ENCODE measurements around the gene MACROD2. TPM values are rescaled to one million over a fixed set of nuclear protein-coding genes. Genes with fewer than 3 reads are reported as not detected.

The MACROD2 gene
- total RNA-seq, 1 donor from 2014 or later, result 3.5 TPM

GRCh38 chr20:14384416-14385175, 389.3 kb downstream of the MACROD2 start:
- Histone ChIP-seq H3K36me3 (no peaks in the 10 kb centered on the region), H3K4me3 (no peak overlapping the region), H3K4me1 (no peaks in the 10 kb centered on the region), H3K27ac (no peak overlapping the region), H3K27me3 (no peaks in the 10 kb centered on the region), H3K9me3 (peaks cover 0 to 6% of the 10 kb centered on the region in 2 donors)
- intact Hi-C loops (cut with DNase I), result no loop called here
- DNase-seq (ENCODE audit: low spot score in 2 of 2), result no peak
- TF ChIP-seq CTCF (IDR thresholded peaks at IDR 0.05), result no peak

GRCh38 chr20:14385176-14385740, 389.9 kb downstream of the MACROD2 start:
- no peaks in the 10 kb centered on the region for H3K4me1 ChIP-seq
- no peak for DNase-seq (ENCODE audit: low spot score in 2 of 2)
- H3K9me3 ChIP-seq, result peaks cover 0 to 6% of the 10 kb centered on the region in 2 donors
- no peak overlapping the region for H3K4me3 ChIP-seq
- no peaks in the 10 kb centered on the region for H3K27me3 ChIP-seq
- no peaks in the 10 kb centered on the region for H3K36me3 ChIP-seq
- intact Hi-C loops (cut with DNase I), result no loop called here
- no peak for TF ChIP-seq CTCF (IDR thresholded peaks at IDR 0.05)
- H3K27ac ChIP-seq, result no peak overlapping the region

- peaks cover 0 to 6% of the 10 kb centered on the region in 2 donors for H3K9me3 ChIP-seq
- no peak for TF ChIP-seq CTCF (IDR thresholded peaks at IDR 0.05)
- H3K27me3 ChIP-seq, result no peaks in the 10 kb centered on the region
- H3K36me3 ChIP-seq, result no peaks in the 10 kb centered on the region
- no peak for DNase-seq (ENCODE audit: low spot score in 2 of 2)
- no peak overlapping the region for H3K4me3 ChIP-seq
- intact Hi-C loops (cut with DNase I), result no loop called here
- no peak overlapping the region for H3K27ac ChIP-seq
- no peaks in the 10 kb centered on the region for H3K4me1 ChIP-seq
These were observed 391.4 kb downstream of the MACROD2 start for GRCh38 chr20:14386726-14387125.

- intact Hi-C loops (cut with DNase I), result no loop called here
- TF ChIP-seq CTCF (IDR thresholded peaks at IDR 0.05), result no peak
- Histone ChIP-seq H3K36me3 (no peaks in the 10 kb centered on the region), H3K27me3 (no peaks in the 10 kb centered on the region), H3K9me3 (no peaks in the 10 kb centered on the region), H3K4me1 (no peaks in the 10 kb centered on the region), H3K4me3 (no peak overlapping the region), H3K27ac (no peak overlapping the region)
- DNase-seq (ENCODE audit: low spot score in 2 of 2), result no peak
These were observed 406.3 kb downstream of the MACROD2 start for GRCh38 chr20:14401479-14402138.

- Histone ChIP-seq H3K27ac (no peak overlapping the region), H3K4me1 (no peaks in the 10 kb centered on the region), H3K4me3 (no peak overlapping the region), H3K27me3 (no peaks in the 10 kb centered on the region), H3K36me3 (no peaks in the 10 kb centered on the region), H3K9me3 (no peaks in the 10 kb centered on the region)
- DNase-seq (ENCODE audit: low spot score in 2 of 2), result no peak
- TF ChIP-seq CTCF (IDR thresholded peaks at IDR 0.05), result no peak
- intact Hi-C loops (cut with DNase I), result no loop called here
These were observed 409.2 kb downstream of the MACROD2 start for GRCh38 chr20:14404515-14404914.
